GM21529 (cell line): Measurements from ENCODE around the gene CUL7.
A peak's percentile ranks its signal among the peaks of the same experiment; 100 is the strongest.
"Not testable (repeated sequence)": the region's sequence is repeated elsewhere in the genome, so short reads cannot be mapped to it uniquely, and the experiment has no call there.

Source experiments
- ATAC-seq: cut with Tn5 transposase; IDR thresholded peaks from one replicate; pipeline ENCODE4 v1.9.1; 2021; ENCODE audit not compliant: unreplicated experiment

CUL7 gene

DNA sequence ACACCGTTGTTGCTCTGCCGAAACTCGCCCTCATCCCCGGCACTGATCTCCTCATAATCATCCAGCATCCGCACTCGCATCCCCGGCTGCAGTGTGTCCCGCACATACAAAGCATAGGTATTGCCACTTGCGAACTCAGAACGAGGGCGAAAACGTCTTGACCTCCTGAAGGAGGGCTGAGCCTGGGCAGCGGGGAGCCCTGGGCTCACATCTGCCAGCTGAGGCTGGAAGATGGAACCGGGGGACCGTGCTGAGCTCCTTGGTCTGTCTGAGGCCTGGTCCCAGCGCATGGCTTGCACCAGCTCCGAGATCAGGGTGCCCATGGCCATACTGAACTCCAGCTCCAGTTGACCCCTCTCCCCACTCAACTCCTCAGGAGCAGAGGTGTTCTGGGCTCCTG lies 2.7 kb downstream of the CUL7 start:
- ATAC-seq = no peak

DNA sequence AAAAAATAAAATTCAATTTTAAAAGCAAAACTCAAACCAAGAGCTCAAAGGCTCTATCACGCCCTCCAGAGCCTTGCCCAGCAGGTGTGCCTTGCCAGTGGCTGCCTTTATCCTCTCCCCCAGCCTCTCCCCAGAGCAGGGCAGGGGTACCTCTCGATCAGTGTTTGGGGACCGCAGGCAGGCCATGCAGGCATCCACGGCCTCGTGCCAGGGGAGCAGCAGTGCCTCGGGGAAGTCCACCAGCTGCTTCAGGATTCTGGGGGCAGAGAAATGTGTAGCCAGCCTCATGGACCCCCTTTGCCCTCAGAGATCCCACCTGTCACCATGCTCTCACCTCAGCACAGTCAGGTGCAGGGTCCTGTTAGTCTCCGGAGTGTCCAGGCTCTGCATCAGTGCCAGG lies 5.7 kb downstream of the CUL7 start:
- no peak for ATAC-seq

DNA sequence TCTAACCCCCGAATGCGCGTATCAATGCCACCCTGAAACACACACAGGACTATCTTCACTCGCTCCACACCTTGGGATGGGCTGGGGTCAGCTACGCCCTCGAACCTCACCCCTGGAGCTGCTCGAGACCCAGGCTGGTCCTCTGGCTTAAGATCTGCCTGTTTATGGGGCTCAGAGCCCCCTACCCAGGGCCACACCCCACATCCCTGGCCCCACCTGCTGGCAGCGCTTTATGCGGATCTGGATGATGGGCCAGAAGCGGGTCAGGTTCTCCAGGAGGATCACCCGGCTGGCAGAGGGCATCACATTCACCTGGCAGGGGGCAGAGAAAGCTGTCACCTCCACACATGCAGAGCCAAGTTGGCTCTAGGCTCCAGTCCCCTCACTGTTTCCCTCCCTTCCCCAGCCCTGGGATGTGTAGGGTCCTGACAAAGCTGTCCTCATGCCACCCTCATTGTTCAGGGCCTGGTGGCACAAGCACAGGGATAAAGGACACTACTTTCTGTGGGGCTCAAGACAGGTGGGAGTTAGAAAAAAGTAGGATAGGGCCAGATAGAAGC lies 8.2 kb downstream of the CUL7 start:
- no peak for ATAC-seq

DNA sequence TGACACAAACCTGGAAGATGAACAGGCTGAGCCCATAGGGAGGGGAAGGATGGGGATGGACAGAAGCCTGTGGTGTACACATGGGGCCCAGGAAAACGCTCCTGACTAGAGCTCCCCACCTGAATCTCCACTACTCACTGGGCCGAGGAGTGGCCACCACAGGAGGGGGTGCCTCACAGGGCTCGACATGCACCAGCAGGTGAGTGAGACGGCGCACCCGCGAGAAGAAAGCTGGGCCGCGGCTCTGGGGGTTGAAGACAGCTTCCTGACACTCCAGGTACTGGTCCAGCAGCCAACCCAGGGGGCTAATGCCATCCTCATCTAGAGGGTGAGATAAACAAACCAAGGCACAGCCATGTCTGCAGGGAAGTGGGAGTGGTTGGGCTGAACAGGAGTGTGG lies 10.3 kb downstream of the CUL7 start:
- ATAC-seq = no peak

DNA sequence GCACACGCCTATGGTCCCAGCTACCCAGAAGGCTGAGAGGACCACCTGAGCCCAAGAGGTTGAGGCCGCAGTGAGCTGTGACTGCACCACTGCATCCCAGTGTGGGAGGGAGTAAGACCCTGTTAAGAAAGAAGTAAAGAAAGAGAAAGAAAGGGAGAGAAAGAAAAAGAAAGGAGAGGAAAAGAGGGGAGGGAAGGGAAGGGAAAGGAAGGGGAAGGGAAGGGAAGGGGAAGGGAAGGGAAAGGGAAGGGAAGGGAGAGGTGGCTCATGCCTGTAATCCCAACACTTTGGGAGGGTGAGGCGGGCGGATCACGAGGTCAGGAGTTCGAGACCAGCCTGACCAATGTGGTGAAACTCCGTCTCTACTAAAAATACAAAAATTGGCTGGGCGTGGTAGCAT lies 12.2 kb downstream of the CUL7 start:
- not testable (repeated sequence) for ATAC-seq

DNA sequence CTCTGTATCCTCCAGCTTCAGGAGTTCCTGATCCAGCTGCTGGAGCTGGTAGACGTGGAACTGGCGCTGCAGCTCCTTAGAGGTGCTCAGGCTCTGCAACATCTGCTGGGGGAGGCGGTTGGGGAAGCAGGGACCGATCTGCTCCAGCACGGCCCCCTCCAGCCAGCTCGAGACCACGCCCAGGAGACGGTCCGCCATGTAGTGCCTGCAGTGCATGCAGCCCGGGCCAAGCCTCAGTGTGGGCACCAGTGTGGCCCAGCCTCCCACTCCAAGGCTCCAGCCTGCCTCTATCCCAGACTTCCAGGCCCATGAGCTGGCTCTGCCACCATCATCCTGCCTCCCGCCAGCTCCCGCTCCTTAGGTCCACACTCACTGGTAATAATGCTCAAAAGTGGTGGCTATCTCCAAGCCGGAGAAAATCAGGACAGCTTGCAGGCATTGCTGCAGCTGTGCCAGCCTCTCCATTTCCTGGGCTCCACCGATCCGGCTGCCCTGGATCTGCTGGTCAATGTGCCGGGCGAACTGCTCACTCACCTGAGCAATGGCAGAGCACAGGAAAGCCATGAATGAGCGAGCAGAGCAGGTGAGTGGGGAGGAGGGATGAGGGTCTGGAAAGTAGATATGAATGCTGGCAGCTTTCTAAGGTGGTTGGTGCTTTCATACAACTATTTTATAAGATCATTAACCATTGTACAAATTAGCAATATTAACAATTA lies 13.0 kb downstream of the CUL7 start:
- ATAC-seq = no peak

DNA sequence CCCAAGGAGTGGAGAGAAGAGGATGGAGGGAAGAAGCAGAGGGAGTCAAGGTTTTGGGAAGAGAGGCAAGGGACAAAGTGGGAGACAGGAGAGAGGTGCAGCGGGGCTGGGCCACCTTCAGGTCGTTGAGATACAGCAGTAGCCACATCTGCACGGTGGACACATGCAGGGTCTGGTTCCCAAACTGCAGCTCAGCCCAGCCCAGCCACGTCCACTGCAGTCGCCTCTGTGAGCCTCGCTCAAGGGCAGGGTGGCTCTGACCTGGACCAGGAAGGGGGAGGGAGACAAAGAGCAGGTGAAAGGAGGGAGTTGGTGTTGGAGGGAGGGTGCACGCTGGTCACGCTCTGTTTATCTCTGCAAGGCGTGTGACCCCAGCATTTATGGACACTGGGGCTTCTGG lies 14.9 kb downstream of the CUL7 start:
- ATAC-seq = no peak

DNA sequence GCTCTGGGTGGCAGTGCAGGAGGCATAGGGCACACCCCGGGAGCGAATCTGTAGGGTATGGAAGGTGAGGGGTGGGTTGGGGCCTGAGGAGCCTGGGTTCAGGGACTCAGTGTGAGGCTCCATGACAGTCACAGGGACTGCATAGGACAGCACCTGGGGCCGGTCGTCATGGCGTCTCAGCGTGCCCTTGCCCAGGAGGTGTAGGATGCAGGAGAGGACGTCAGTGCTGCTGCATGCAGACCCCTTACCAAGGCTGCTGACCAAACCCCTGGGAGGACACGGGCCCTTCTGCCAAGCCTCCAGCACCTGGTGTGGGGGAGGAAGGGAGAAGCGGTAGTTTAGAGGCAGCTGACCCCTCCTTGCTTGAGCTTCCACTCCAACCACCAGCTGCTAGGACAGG lies 15.9 kb downstream of the CUL7 start:
- ATAC-seq = no peak

DNA sequence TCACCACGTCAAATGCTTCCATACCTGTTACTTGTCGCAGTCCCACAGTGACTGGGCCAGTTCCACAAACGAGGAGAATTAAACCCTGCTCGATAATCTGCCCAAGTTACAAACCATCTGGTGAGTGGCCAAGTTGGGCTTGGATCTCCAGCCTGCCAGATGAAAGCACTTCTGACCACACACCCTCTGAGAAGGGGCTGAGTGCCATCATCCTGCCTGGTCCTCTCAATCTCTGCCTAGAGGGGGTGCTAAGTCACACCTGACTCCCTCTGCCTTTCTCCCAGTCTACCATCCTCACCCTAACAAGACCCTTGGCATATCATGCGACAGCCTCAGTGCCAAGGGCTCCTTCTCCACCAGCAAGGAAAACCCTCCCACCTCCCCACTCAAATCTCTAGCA lies 16.5 kb downstream of the CUL7 start:
- ATAC-seq = no peak

DNA sequence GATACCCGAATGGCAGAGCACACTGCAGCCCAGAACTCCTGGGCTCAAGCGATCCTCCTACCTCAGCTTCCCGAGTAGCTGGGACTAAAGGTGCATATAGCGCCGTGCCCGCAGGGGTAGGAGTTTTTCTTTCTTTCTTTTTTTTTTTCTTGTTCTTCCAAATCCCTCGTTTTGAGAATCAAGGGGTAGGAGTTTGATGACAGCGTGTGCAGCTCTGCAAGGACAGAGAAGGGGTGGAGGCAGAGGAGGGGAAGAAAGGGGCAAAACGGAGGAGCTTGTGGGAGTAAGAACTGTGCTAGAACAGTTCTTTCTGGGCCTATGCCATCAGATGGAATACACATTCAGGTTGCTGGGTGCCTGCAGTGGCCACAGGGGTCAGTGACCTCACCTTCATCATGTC lies 16.9 kb downstream of the CUL7 start:
- no peak for ATAC-seq

DNA sequence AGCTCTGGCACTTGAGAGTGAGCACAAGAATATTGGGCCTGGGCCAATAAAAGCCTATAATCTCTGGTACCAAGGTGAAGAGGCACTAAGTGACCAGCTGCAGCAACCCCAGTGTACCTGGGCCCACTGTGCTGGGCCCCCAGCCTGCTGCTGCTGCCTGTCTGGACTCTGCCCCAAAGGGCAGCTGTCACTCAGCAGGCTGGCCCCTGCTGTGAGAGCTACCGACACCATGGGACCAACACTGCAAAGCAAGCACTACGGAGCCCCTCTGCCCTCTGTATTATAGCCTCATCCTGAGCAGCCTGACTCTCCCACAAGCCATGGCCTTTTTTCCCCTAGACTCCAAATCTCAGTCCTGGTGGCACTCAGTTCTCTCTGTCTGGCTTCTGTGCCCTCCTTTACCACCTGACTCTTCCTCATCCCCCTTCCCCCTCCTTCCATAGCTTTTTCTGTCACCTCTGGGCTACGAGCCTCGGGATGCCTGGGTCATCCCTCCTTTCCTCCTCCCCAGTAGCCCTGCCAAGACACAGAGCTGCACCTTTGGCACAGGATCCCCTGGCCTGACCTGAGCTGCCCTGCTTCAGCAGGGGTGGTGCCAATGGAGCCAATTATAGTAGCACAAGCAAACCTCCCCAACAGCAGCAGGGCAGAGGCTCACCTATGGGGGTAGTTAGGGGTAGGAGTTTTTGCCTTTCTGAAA lies 18.0 kb downstream of the CUL7 start:
- ATAC-seq = no peak

DNA sequence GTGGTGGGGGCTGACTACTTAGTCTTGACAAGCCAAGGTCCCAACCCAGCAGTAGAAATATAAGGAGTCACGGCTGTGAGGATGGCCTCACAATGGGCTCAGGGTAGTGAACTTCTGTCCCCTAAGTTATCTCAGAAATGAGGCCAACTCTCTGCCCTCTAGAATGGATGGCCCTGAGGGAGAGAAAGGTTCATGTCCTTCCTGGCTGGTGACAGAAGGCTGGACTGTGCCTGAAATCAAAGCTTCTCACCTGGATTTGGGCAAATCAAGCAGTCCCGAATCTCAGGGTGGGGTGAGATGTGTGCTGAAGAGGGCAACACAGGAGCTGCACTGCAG lies 19.5 kb downstream of the CUL7 start:
- no peak for ATAC-seq

DNA sequence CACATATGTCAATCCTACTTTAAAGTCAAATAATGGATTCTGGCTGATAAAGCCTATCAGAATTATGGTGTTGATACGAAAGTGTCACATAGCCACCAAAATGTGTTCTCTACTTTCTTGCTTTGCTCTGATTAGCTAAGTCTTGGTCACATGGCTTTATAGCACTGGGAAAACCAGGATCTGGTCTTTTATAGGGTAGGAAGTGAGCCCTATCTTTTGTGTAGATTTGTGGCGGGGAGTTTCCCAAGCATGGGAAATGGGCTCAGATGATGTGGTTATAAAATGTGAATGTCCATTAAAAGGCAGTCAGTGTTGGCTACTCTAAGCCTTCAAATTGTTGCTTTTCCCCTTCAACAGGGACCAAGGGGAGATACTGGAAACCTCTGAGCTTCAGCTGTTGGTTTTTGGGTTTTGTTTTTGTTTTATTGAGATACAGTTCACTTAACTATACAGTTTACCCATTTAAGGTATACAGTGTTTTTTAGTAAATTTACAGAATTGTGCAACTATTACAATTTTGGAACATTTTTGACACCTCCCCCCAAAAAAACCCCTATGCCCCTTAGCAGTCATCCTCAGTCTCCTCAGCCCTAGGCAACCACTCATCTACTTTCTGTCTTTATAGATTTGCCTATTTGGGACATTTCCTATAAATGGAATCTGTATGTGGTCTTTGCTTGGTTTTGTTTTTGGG lies 20.0 kb downstream of the CUL7 start:
- no peak for ATAC-seq

DNA sequence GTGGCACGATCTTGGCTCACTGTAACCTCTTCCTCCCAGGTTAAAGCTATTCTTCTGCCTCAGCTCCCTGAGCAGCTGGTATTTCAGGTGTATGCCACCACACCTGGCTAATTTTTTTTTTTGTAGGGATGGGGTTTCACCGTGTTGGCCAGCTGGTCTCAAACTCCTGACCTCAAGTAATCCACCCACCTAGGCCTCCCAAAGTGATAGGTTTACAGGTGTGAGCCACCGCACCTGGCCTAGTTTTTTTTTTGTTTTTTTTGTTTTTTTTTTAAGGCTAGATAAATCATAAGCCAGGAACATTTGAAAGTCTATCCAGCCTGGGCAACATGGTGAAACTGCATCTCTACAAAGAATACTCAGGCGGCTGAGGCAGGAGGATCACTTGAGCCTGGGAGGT lies 21.3 kb downstream of the CUL7 start:
- ATAC-seq = no peak

DNA sequence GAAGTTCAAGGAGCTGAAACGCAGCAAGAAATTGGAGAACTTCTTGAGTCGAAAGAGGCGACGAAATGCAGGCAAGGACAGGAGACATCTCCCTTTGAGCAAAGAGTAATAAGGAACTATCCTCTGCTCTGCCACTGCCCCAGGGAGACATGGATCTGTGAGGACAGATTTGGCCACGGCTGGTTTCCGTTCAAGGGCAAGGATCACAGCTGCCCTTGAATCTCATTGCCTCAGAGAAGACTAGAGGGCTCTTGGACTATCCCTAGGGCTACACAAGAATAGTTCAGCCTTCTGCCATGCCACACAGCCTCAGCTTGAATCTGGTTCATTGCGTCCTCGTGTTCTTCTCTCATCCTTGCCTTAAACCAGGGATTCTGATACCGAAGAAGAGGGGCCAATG lies 24.5 kb downstream of the CUL7 start:
- ATAC-seq = no peak

DNA sequence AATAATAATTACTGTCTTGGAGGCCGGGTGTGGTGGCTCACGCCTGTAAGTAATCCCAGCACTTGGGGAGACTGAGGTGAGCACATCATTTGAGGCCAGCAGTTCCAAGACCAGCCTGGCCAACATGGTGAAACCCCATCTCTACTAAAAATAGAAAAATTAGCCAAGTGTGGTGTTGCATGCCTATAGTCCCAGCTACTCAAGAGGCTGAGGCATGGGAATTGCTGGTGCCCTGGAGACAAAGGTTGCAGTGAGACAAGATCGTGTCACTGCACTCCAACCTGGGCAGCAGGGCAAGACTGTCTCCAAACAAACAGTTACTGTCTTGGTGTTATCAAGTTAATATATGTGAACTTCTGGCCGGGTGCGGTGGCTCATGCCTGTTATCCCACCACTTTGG lies 27.3 kb downstream of the CUL7 start:
- no peak for ATAC-seq

DNA sequence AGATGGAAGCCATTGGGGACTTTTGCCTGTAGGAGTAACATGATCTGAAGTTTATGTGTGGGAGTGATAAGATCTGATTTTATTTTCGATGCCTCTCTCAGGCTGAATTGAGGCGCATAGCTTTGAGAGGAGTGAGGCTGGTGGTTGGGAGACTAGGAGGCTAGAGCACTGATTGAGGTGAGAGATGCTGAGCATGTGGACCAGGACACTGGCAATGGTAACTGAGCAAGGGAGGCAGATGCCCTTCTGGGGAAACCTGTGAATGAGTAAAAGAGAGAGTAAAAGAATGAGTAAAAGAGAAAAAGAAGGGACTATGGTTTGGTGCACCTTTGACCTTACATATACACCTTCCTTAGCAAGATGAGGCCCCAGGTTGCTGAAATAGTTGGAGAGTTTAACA lies 29.2 kb downstream of the CUL7 start:
- ATAC-seq = no peak

DNA sequence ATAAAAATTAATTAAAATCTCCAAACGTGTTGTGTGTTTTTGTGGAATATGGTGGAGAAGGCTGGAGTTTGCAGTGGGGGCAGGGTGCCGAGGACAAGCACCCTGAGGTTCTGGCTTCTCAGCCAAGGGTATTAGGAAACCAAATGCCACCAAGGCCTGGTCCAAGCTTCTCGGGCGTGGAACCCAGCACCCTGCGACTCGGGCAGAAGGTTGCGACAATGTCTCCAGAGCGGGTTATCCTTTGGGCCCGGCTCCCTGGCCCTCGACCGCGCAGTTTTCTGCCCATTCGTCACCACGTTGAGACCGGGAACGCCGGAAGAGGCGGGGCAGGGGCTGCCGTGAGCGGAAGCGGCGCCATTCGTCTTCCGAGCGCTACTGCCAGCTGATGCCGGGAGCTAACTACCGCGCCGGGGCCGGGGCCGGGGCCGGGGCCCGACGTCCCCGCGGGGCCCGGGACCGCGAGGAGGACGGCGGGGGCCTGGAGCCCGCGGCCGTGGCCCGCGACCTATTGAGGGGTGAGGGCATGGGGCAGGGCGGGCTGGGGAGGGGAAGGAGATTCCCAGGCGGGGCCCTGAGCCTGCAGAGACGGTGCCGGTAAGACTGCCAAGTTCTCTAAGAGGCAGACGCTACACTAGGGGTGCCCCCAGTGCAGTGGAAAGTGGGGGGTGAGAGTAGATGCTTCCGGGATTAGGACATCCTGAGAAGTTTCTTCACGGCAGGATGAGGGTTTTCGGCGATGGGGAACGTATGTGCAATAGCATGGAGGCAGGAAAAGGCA lies 32.2 kb downstream of the CUL7 start, which contains the start of gene RRP36:
Gene RRP36 (plus strand): TSS at position 354 of the 778 bp plus-strand sequence. CDS start 32 bp downstream, at position 386.
- peak; percentile 83 for ATAC-seq

DNA sequence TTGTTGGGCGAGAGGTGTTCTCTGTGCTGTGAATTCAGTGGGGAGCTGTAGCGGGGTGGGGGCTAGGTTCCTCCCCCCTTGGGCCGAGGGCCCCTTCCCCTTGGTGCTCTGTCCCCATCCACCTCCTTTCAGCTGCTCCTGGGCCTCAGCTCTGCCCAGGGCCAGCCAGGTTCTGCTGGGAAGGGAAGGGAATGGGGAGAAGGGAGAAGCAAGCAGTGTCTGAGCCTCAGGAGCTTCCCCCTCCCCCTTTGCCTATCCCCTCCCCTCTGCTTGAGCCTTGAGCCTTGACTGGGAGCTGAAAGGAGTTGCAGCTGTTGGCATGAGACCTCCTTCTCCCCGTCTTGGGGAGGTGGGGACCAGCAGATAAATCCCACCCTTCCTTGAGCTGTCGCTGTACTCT lies 32.8 kb downstream of the CUL7 start:
- ATAC-seq = no peak

DNA sequence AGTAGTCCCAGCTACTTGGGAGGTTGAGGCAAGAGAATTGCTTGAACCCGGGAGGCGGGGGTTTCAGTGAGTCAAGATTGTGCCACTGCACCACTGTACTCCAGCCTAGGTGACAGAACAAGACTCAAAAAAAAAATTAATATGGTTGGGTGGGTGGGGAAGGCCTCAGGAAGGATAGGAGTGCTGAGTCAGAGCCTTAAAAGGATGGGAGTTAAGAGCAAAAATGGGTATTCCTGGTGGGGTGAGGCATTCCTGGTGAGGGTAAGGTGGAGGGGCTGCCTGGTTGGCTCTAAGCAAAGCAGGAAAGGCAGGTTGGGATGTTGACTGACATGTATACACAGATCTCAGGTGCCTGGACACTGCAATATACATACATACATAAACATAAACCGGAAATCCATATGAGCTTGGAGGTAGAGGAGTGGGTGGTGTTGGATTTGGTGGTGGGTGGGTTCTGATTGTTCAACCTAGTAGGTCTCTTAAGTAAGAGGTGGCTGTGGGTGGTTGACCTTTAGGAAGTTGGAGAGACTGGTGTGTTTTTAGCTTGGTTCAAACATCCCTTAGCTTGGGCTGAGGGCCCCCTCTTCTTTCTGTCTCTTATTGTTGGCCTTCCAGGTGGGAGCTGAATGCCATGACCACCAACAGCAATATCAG lies 33.5 kb downstream of the CUL7 start:
- no peak for ATAC-seq

DNA sequence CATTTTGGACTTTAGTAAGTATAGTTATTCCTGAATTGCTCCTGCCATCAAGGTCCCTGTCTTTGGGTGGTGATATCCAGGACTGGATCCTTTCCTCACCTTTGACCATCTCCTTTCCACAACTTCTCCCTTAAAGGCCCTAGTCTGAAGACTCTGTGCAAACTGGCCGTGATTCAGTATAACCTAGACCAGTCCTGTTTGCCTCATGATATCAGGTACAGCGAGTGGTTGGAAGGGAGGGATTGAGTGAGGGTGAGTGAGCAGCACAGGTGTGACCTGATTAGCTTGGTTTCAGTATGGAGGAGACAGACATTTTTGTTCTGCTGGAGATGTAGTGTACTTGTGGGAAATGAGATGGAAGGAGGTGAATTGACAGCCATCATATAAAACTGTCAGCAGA lies 34.5 kb downstream of the CUL7 start:
- no peak for ATAC-seq
